ENCODE data around the gene KMT2A.

DNA sequence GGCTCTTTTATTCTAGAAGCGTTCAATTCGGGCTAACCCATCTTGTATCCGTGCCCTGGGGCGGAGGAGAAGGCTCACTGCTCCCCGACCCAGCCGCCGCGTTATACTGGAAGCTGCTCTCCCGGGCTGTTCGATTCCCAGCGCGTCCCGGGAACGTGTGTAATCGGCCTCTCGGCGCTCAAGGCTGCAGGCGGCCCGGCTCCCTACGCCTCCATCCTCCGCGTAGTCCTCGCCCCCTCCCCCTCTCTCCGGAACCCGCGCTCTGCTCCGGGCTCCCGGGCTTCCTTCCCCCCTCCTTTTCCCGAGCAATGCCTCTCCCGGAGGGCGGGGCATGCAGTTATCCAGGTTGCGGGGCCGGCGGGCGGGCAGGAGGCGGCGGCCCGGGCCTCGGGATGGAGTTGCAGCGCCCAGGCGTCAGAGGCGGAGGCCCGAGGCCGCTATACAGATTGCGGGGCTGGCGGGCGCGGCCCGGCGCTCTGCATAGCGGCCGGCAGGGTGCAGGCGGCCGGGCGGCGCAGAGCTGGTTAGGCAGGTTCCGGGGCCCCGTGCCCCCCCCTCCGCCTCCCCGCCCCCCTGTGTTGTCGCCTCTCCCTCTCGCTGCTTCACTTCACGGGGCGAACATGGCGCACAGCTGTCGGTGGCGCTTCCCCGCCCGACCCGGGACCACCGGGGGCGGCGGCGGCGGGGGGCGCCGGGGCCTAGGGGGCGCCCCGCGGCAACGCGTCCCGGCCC is at the start of gene KMT2A:
- no peak for TF ChIP-seq EZH2 (optimal IDR thresholded peaks at IDR 0.05; ENCODE audit: low read depth, low read length)
- TF ChIP-seq, protein P1, sequence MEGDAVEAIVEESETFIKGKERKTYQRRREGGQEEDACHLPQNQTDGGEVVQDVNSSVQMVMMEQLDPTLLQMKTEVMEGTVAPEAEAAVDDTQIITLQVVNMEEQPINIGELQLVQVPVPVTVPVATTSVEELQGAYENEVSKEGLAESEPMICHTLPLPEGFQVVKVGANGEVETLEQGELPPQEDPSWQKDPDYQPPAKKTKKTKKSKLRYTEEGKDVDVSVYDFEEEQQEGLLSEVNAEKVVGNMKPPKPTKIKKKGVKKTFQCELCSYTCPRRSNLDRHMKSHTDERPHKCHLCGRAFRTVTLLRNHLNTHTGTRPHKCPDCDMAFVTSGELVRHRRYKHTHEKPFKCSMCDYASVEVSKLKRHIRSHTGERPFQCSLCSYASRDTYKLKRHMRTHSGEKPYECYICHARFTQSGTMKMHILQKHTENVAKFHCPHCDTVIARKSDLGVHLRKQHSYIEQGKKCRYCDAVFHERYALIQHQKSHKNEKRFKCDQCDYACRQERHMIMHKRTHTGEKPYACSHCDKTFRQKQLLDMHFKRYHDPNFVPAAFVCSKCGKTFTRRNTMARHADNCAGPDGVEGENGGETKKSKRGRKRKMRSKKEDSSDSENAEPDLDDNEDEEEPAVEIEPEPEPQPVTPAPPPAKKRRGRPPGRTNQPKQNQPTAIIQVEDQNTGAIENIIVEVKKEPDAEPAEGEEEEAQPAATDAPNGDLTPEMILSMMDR (IDR thresholded peaks at IDR 0.05; ENCODE audit: low read length): no peak
- TF ChIP-seq EZH2phosphoT487 (IDR thresholded peaks at IDR 0.05; ENCODE audit: low read length): no peak
